ENCODE measurements around the gene MARK1. TPM values are rescaled to one million over a fixed set of nuclear protein-coding genes. Genes with fewer than 3 reads are reported as not detected.
"Not testable (repeated sequence)": the region's sequence is repeated elsewhere in the genome, so short reads cannot be mapped to it uniquely, and the experiment has no call there.

The MARK1 gene
- total and polyA plus RNA-seq, 2 experiments from 2014 or later: 11.1 to 13.6 TPM

- H3K9me2 ChIP-seq (ENCODE audit: insufficient read depth): no peaks in the 10 kb centered on the region
- Mint-ChIP-seq H3K9me3 (no peaks in the 10 kb centered on the region), H3K27me3 (ENCODE audit: insufficient read depth, low read depth, poor library complexity) (no peaks in the 10 kb centered on the region), H3K4me3 (no peak overlapping the region), H3K36me3 (ENCODE audit: low read depth) (no peaks in the 10 kb centered on the region), H3K27ac (no peak overlapping the region), H3K4me1 (peaks cover 4% of the 10 kb centered on the region; the same call in 1 of the 3 replicates)
- H3K27ac ChIP-seq (ENCODE audit: low read depth): no peak overlapping the region
- H3K79me2 ChIP-seq (replicated peaks; ENCODE audit: insufficient read depth): no peaks in the 10 kb centered on the region
- H3K27me3 ChIP-seq (ENCODE audit: insufficient read depth): no peaks in the 10 kb centered on the region
- H3K4me3 ChIP-seq: no peak overlapping the region
- ATAC-seq (no peak), DNase-seq (ENCODE audit: low spot score) (no peak)
- no peaks in the 10 kb centered on the region for H4K20me1 ChIP-seq (replicated peaks; ENCODE audit: insufficient read depth)
- no peaks in the 10 kb centered on the region for H3K36me3 ChIP-seq (ENCODE audit: insufficient read depth)
- H3K4me2 ChIP-seq: no peak overlapping the region
- H3F3A ChIP-seq (replicated peaks; ENCODE audit: low read depth): no peaks in the 10 kb centered on the region
- H2AFZ ChIP-seq: 0 out of 2 replicates have a peak overlapping the region, but pooled peaks have one; percentile 72
- no peaks in the 10 kb centered on the region for H3K4me1 ChIP-seq (ENCODE audit: insufficient read depth)
- TF ChIP-seq CTCF (conservative IDR thresholded peaks at IDR 0.05; ENCODE audit: low read depth in 2 of 2) (no peak), EZH2 (IDR thresholded peaks at IDR 0.05; ENCODE audit: low read depth, unreplicated experiment) (no peak), REST (IDR thresholded peaks at IDR 0.05; ENCODE audit: unreplicated experiment) (no peak), JUNB (IDR thresholded peaks at IDR 0.05; ENCODE audit: unreplicated experiment) (no peak)
These were observed 155.1 kb downstream of the MARK1 start for GRCh38 chr1:220682901-220683576.

GRCh38 chr1:220683716-220684115, 155.8 kb downstream of the MARK1 start:
- H2AFZ ChIP-seq; H3K4me2 ChIP-seq; H4K20me1 ChIP-seq (replicated peaks; ENCODE audit: insufficient read depth); H3K4me3 ChIP-seq; DNase-seq (ENCODE audit: low spot score); H3K4me1 Mint-ChIP-seq; H3K9me2 ChIP-seq (ENCODE audit: insufficient read depth); H3K4me1 ChIP-seq (ENCODE audit: insufficient read depth); H3K4me3 Mint-ChIP-seq; H3K79me2 ChIP-seq (replicated peaks; ENCODE audit: insufficient read depth); H3K27me3 ChIP-seq (ENCODE audit: insufficient read depth); H3K27me3 Mint-ChIP-seq (ENCODE audit: insufficient read depth, low read depth, poor library complexity); H3K36me3 ChIP-seq (ENCODE audit: insufficient read depth); H3K36me3 Mint-ChIP-seq (ENCODE audit: low read depth); H3F3A ChIP-seq (replicated peaks; ENCODE audit: low read depth); H3K9me3 Mint-ChIP-seq; H3K27ac Mint-ChIP-seq; H3K27ac ChIP-seq (ENCODE audit: low read depth); ATAC-seq: not testable (repeated sequence)
